Ishikawa (cell line): ENCODE results near the gene ACBD3.

Source experiments
- CEBPB ChIP-seq: IDR thresholded peaks from 2 replicates; pipeline ENCODE4 v1.6.1; 2012
- EGR1 ChIP-seq: IDR thresholded peaks from 2 replicates; pipeline ENCODE4 v1.6.1; 2012
- EP300 ChIP-seq: IDR thresholded peaks from 2 replicates; pipeline ENCODE4 v1.6.1; 2012; ENCODE audit warnings: borderline replicate concordance
- FOXM1 ChIP-seq: IDR thresholded peaks from 2 replicates; pipeline ENCODE4 v1.6.1; 2012; ENCODE audit warnings: low read depth, borderline replicate concordance
- MAX ChIP-seq: IDR thresholded peaks from 2 replicates; pipeline ENCODE4 v1.6.1; 2012
- RAD21 ChIP-seq: IDR thresholded peaks from 2 replicates; pipeline ENCODE4 v1.6.1; 2012; ENCODE audit warnings: low read depth
- REST ChIP-seq: IDR thresholded peaks from 2 replicates; pipeline ENCODE4 v1.6.1; 2012; ENCODE audit warnings: low read depth, mild to moderate bottlenecking
- TAF1 ChIP-seq: IDR thresholded peaks from 2 replicates; pipeline ENCODE4 v1.6.1; 2012; ENCODE audit warnings: low read depth, mild to moderate bottlenecking
- TCF12 ChIP-seq: IDR thresholded peaks from 2 replicates; pipeline ENCODE4 v1.6.1; 2012; ENCODE audit warnings: low read depth
- TEAD4 ChIP-seq: IDR thresholded peaks from 2 replicates; pipeline ENCODE4 v1.6.1; 2012
- YY1 ChIP-seq: IDR thresholded peaks from 2 replicates; pipeline ENCODE4 v1.6.1; 2012; ENCODE audit warnings: low read depth
- ZBTB7A ChIP-seq: IDR thresholded peaks from 2 replicates; pipeline ENCODE4 v1.6.1; 2012; ENCODE audit warnings: low read depth

- TF ChIP-seq FOXM1 (no peak), EP300 (no peak), RAD21 (no peak), CEBPB (no peak), TAF1 (no peak), YY1 (no peak), MAX (no peak), REST (no peak), TCF12 (no peak), TEAD4 (no peak), EGR1 (no peak), ZBTB7A (no peak)
Observed at GRCh38 chr1:226117330-226117729, 69.2 kb downstream of the ACBD3 start.
